ENCODE measurements around the gene CBX7. TPM values are rescaled to one million over a fixed set of nuclear protein-coding genes. Genes with fewer than 3 reads are reported as not detected.

The CBX7 gene
- total RNA-seq, result 6.0 and 7.7 TPM in 2 replicates
- long read RNA-seq, partial matches to known transcripts, result 0 of 1 reads
- long read RNA-seq, other reads (novel, unspliced or antisense), result 1 of 1 reads

- no peak for TF ChIP-seq CTCF (IDR thresholded peaks at IDR 0.05; ENCODE audit: unreplicated experiment)
- DNase-seq (ENCODE audit: low spot score, unreplicated experiment), result peak; percentile 86
- Mint-ChIP-seq H3K36me3 (ENCODE audit: insufficient read depth) (no peaks in the 10 kb centered on the region), H3K27me3 (peaks cover 49% of the 10 kb centered on the region), H3K9me3 (ENCODE audit: low read depth) (no peaks in the 10 kb centered on the region), H3K4me3 (ENCODE audit: low read depth) (peak within 1 kb of the TSS; percentile 75), H3K27ac (peak within 1 kb of the TSS; percentile 30), H3K4me1 (ENCODE audit: low read depth) (peaks cover 9% of the 10 kb centered on the region)
Observed at GRCh38 chr22:39152511-39153219, at the start of gene CBX7. Gene CBX7, minus strand, starts transcription at chr22:39152680. Its CDS starts 236 bp downstream, at chr22:39152444.

- H3K4me1 Mint-ChIP-seq (ENCODE audit: low read depth), result no peaks in the 10 kb centered on the region
- no peak for DNase-seq (ENCODE audit: low spot score, unreplicated experiment)
- no peak overlapping the region for H3K4me3 Mint-ChIP-seq (ENCODE audit: low read depth)
- TF ChIP-seq CTCF (IDR thresholded peaks at IDR 0.05; ENCODE audit: unreplicated experiment), result no peak
- H3K27ac Mint-ChIP-seq, result no peak overlapping the region
- H3K36me3 Mint-ChIP-seq (ENCODE audit: insufficient read depth), result no peaks in the 10 kb centered on the region
- peaks cover 6% of the 10 kb centered on the region for H3K9me3 Mint-ChIP-seq (ENCODE audit: low read depth)
- no peaks in the 10 kb centered on the region for H3K27me3 Mint-ChIP-seq
Observed at GRCh38 chr22:39197578-39197977, 45.1 kb upstream of the CBX7 start.

GRCh38 chr22:39194098-39194497, 41.6 kb upstream of the CBX7 start:
- no peak overlapping the region for H3K27ac Mint-ChIP-seq
- no peaks in the 10 kb centered on the region for H3K27me3 Mint-ChIP-seq
- H3K36me3 Mint-ChIP-seq (ENCODE audit: insufficient read depth), result no peaks in the 10 kb centered on the region
- TF ChIP-seq CTCF (IDR thresholded peaks at IDR 0.05; ENCODE audit: unreplicated experiment), result no peak
- peaks cover 3% of the 10 kb centered on the region for H3K9me3 Mint-ChIP-seq (ENCODE audit: low read depth)
- no peak for DNase-seq (ENCODE audit: low spot score, unreplicated experiment)
- no peak overlapping the region for H3K4me3 Mint-ChIP-seq (ENCODE audit: low read depth)
- H3K4me1 Mint-ChIP-seq (ENCODE audit: low read depth), result no peaks in the 10 kb centered on the region

GRCh38 chr22:39188809-39189208, 36.3 kb upstream of the CBX7 start:
- no peak for DNase-seq (ENCODE audit: low spot score, unreplicated experiment)
- no peaks in the 10 kb centered on the region for H3K9me3 Mint-ChIP-seq (ENCODE audit: low read depth)
- no peak overlapping the region for H3K27ac Mint-ChIP-seq
- no peaks in the 10 kb centered on the region for H3K27me3 Mint-ChIP-seq
- no peaks in the 10 kb centered on the region for H3K4me1 Mint-ChIP-seq (ENCODE audit: low read depth)
- H3K4me3 Mint-ChIP-seq (ENCODE audit: low read depth), result no peak overlapping the region
- no peaks in the 10 kb centered on the region for H3K36me3 Mint-ChIP-seq (ENCODE audit: insufficient read depth)
- no peak for TF ChIP-seq CTCF (IDR thresholded peaks at IDR 0.05; ENCODE audit: unreplicated experiment)

GRCh38 chr22:39185601-39186012, 33.1 kb upstream of the CBX7 start:
- Mint-ChIP-seq H3K4me1 (ENCODE audit: low read depth) (no peaks in the 10 kb centered on the region), H3K27me3 (no peaks in the 10 kb centered on the region), H3K27ac (no peak overlapping the region), H3K4me3 (ENCODE audit: low read depth) (no peak overlapping the region), H3K36me3 (ENCODE audit: insufficient read depth) (no peaks in the 10 kb centered on the region), H3K9me3 (ENCODE audit: low read depth) (peaks cover 2% of the 10 kb centered on the region)
- no peak for TF ChIP-seq CTCF (IDR thresholded peaks at IDR 0.05; ENCODE audit: unreplicated experiment)
- no peak for DNase-seq (ENCODE audit: low spot score, unreplicated experiment)

All from progenitor cell of endocrine pancreas (in vitro differentiated cells).